ENCODE results near the gene IGF2R. TPM values are rescaled to one million over a fixed set of nuclear protein-coding genes. Genes with fewer than 3 reads are reported as not detected.

IGF2R gene
- total and polyA plus RNA-seq, 2 of the 13 experiments (the other 11 are each of a cell fraction or from before 2014, with no cell fraction given), result 38.3 to 70.0 TPM

DNA sequence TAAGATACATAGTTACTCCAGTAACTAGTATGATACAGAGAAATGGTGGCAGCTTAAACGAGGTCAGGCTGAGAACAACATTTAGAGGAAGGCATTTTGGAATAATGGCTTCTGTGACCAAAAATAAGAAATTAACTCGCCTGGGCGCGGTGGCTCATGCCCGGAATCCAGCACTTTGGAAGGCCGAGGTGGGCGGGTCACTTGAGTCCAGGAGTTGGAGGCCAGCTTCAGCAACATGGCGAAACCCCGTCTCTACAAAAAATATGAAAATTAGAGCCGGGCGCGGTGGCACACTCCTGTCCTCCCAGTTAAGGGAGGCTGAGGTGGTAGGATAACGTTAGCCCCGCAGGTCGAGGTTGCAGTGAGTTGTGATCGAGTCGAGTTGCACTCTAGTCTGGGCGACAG lies 1.8 kb downstream of the IGF2R start (continued):
- TF ChIP-seq, protein P1, sequence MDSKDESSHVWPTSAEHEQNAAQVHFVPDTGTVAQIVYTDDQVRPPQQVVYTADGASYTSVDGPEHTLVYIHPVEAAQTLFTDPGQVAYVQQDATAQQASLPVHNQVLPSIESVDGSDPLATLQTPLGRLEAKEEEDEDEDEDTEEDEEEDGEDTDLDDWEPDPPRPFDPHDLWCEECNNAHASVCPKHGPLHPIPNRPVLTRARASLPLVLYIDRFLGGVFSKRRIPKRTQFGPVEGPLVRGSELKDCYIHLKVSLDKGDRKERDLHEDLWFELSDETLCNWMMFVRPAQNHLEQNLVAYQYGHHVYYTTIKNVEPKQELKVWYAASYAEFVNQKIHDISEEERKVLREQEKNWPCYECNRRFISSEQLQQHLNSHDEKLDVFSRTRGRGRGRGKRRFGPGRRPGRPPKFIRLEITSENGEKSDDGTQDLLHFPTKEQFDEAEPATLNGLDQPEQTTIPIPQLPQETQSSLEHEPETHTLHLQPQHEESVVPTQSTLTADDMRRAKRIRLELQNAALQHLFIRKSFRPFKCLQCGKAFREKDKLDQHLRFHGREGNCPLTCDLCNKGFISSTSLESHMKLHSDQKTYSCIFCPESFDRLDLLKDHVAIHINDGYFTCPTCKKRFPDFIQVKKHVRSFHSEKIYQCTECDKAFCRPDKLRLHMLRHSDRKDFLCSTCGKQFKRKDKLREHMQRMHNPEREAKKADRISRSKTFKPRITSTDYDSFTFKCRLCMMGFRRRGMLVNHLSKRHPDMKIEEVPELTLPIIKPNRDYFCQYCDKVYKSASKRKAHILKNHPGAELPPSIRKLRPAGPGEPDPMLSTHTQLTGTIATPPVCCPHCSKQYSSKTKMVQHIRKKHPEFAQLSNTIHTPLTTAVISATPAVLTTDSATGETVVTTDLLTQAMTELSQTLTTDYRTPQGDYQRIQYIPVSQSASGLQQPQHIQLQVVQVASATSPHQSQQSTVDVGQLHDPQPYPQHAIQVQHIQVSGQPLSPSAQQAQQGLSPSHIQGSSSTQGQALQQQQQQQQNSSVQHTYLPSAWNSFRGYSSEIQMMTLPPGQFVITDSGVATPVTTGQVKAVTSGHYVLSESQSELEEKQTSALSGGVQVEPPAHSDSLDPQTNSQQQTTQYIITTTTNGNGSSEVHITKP (CRISPR knock-in tag; IDR thresholded peaks at IDR 0.05; ENCODE audit: low read depth), result no peak
- TF ChIP-seq ZFX (CRISPR knock-in tag; IDR thresholded peaks at IDR 0.05; ENCODE audit: low read depth), result peak; percentile 29; the same call in 1 of the 2 replicates
- TF ChIP-seq GATA4 (IDR thresholded peaks at IDR 0.05; ENCODE audit: borderline replicate concordance, low read depth), result no peak
- TF ChIP-seq, protein P2, sequence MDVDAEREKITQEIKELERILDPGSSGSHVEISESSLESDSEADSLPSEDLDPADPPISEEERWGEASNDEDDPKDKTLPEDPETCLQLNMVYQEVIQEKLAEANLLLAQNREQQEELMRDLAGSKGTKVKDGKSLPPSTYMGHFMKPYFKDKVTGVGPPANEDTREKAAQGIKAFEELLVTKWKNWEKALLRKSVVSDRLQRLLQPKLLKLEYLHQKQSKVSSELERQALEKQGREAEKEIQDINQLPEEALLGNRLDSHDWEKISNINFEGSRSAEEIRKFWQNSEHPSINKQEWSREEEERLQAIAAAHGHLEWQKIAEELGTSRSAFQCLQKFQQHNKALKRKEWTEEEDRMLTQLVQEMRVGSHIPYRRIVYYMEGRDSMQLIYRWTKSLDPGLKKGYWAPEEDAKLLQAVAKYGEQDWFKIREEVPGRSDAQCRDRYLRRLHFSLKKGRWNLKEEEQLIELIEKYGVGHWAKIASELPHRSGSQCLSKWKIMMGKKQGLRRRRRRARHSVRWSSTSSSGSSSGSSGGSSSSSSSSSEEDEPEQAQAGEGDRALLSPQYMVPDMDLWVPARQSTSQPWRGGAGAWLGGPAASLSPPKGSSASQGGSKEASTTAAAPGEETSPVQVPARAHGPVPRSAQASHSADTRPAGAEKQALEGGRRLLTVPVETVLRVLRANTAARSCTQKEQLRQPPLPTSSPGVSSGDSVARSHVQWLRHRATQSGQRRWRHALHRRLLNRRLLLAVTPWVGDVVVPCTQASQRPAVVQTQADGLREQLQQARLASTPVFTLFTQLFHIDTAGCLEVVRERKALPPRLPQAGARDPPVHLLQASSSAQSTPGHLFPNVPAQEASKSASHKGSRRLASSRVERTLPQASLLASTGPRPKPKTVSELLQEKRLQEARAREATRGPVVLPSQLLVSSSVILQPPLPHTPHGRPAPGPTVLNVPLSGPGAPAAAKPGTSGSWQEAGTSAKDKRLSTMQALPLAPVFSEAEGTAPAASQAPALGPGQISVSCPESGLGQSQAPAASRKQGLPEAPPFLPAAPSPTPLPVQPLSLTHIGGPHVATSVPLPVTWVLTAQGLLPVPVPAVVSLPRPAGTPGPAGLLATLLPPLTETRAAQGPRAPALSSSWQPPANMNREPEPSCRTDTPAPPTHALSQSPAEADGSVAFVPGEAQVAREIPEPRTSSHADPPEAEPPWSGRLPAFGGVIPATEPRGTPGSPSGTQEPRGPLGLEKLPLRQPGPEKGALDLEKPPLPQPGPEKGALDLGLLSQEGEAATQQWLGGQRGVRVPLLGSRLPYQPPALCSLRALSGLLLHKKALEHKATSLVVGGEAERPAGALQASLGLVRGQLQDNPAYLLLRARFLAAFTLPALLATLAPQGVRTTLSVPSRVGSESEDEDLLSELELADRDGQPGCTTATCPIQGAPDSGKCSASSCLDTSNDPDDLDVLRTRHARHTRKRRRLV (CRISPR knock-in tag; IDR thresholded peaks at IDR 0.05), result no peak
- 0 out of 2 replicates have a peak, but pooled peaks have one; percentile 46 for TF ChIP-seq SAP130 (CRISPR knock-in tag; IDR thresholded peaks at IDR 0.05; ENCODE audit: low read depth)
- TF ChIP-seq ZNF878 (CRISPR knock-in tag; IDR thresholded peaks at IDR 0.05), result no peak
- TF ChIP-seq SP5 (CRISPR knock-in tag; IDR thresholded peaks at IDR 0.05; ENCODE audit: borderline replicate concordance, low read depth), result peak; percentile 19; the same call in 1 of the 2 replicates
- TF ChIP-seq, protein P3, sequence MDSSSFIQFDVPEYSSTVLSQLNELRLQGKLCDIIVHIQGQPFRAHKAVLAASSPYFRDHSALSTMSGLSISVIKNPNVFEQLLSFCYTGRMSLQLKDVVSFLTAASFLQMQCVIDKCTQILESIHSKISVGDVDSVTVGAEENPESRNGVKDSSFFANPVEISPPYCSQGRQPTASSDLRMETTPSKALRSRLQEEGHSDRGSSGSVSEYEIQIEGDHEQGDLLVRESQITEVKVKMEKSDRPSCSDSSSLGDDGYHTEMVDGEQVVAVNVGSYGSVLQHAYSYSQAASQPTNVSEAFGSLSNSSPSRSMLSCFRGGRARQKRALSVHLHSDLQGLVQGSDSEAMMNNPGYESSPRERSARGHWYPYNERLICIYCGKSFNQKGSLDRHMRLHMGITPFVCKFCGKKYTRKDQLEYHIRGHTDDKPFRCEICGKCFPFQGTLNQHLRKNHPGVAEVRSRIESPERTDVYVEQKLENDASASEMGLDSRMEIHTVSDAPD (CRISPR knock-in tag; IDR thresholded peaks at IDR 0.05), result no peak
- TF ChIP-seq, protein P4, sequence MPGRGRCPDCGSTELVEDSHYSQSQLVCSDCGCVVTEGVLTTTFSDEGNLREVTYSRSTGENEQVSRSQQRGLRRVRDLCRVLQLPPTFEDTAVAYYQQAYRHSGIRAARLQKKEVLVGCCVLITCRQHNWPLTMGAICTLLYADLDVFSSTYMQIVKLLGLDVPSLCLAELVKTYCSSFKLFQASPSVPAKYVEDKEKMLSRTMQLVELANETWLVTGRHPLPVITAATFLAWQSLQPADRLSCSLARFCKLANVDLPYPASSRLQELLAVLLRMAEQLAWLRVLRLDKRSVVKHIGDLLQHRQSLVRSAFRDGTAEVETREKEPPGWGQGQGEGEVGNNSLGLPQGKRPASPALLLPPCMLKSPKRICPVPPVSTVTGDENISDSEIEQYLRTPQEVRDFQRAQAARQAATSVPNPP (CRISPR knock-in tag; IDR thresholded peaks at IDR 0.05), result 0 out of 2 replicates have a peak, but pooled peaks have one; percentile 50
- no peak for TF ChIP-seq EED (CRISPR knock-in tag; IDR thresholded peaks at IDR 0.05)
- no peak for TF ChIP-seq CREM (IDR thresholded peaks at IDR 0.05)
- no peak for TF ChIP-seq CREM (CRISPR knock-in tag; IDR thresholded peaks at IDR 0.05)
- TF ChIP-seq PRPF4 (IDR thresholded peaks at IDR 0.05; ENCODE audit: low read depth, low read length, poor library complexity, severe bottlenecking), result peak; percentile 33
- TF ChIP-seq NR2F6 (IDR thresholded peaks at IDR 0.05), result no peak
- no peak for TF ChIP-seq NR2F6 (CRISPR knock-in tag; IDR thresholded peaks at IDR 0.05)
- TF ChIP-seq TARDBP (CRISPR knock-in tag; IDR thresholded peaks at IDR 0.05), result peak; percentile 50; the same call in 1 of the 2 replicates
- 0 out of 2 replicates have a peak, but pooled peaks have one; percentile 23 for TF ChIP-seq ZFY (CRISPR knock-in tag; IDR thresholded peaks at IDR 0.05)
- TF ChIP-seq, protein P5, sequence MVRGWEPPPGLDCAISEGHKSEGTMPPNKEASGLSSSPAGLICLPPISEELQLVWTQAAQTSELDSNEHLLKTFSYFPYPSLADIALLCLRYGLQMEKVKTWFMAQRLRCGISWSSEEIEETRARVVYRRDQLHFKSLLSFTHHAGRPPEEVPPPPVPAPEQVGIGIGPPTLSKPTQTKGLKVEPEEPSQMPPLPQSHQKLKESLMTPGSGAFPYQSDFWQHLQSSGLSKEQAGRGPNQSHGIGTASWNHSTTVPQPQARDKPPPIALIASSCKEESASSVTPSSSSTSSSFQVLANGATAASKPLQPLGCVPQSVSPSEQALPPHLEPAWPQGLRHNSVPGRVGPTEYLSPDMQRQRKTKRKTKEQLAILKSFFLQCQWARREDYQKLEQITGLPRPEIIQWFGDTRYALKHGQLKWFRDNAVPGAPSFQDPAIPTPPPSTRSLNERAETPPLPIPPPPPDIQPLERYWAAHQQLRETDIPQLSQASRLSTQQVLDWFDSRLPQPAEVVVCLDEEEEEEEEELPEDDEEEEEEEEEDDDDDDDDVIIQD (CRISPR knock-in tag; IDR thresholded peaks at IDR 0.05; ENCODE audit: low read depth), result peak; percentile 16; the same call in 1 of the 2 replicates

Data from HepG2 (cell line).